Activated naive CD8-positive, alpha-beta T cell (primary cell): ENCODE measurements around the gene XDH.

ENCODE experiments used
- H3K27ac Mint-ChIP-seq: one replicate; pipeline ENCODE4 v1.8.0; 2021; ENCODE audit warnings: mixed read lengths
- H3K27me3 Mint-ChIP-seq: one replicate; pipeline ENCODE4 v1.8.0; 2021; ENCODE audit warnings: mixed read lengths
- H3K36me3 Mint-ChIP-seq: one replicate; pipeline ENCODE4 v1.8.0; 2021; ENCODE audit warnings: mixed read lengths
- H3K4me1 Mint-ChIP-seq: one replicate; pipeline ENCODE4 v1.8.0; 2021; ENCODE audit warnings: low read depth, mixed read lengths
- H3K4me3 Mint-ChIP-seq: one replicate; pipeline ENCODE4 v1.8.0; 2021; ENCODE audit warnings: mild to moderate bottlenecking, mixed read lengths
- H3K9me3 Mint-ChIP-seq: one replicate; pipeline ENCODE4 v1.8.0; 2021; ENCODE audit warnings: low read depth, mixed read lengths

XDH gene

GRCh38 chr2:31414601-31415241, at the start of gene XDH:
TSS of gene XDH (minus strand) at chr2:31414742. CDS start at chr2:31414666, 76 bp downstream.
- peaks cover 2% of the 10 kb centered on the region for H3K27me3 Mint-ChIP-seq
- no peak within 1 kb of the TSS for H3K4me3 Mint-ChIP-seq
- H3K27ac Mint-ChIP-seq, result no peak within 1 kb of the TSS
- no peaks in the 10 kb centered on the region for H3K36me3 Mint-ChIP-seq
- H3K9me3 Mint-ChIP-seq, result peaks cover 11% of the 10 kb centered on the region
- H3K4me1 Mint-ChIP-seq, result peaks cover 2% of the 10 kb centered on the region

GRCh38 chr2:31457651-31458050, 43.1 kb upstream of the XDH start:
- peaks cover 13% of the 10 kb centered on the region for H3K27me3 Mint-ChIP-seq
- H3K4me1 Mint-ChIP-seq, result no peaks in the 10 kb centered on the region
- no peak overlapping the region for H3K27ac Mint-ChIP-seq
- H3K9me3 Mint-ChIP-seq, result peaks cover 12% of the 10 kb centered on the region
- no peak overlapping the region for H3K4me3 Mint-ChIP-seq
- H3K36me3 Mint-ChIP-seq, result no peaks in the 10 kb centered on the region

GRCh38 chr2:31446848-31447247, 32.3 kb upstream of the XDH start:
- Mint-ChIP-seq H3K4me3 (no peak overlapping the region), H3K27me3 (peaks cover 18% of the 10 kb centered on the region), H3K27ac (no peak overlapping the region), H3K9me3 (peaks cover 9% of the 10 kb centered on the region), H3K4me1 (no peaks in the 10 kb centered on the region), H3K36me3 (no peaks in the 10 kb centered on the region)

- Mint-ChIP-seq H3K36me3 (no peaks in the 10 kb centered on the region), H3K27me3 (peaks cover 9% of the 10 kb centered on the region), H3K4me1 (no peaks in the 10 kb centered on the region), H3K27ac (no peak overlapping the region), H3K9me3 (peaks cover 9% of the 10 kb centered on the region), H3K4me3 (no peak overlapping the region)
These were observed 27.8 kb upstream of the XDH start for GRCh38 chr2:31442376-31442775.

GRCh38 chr2:31440764-31441163, 26.2 kb upstream of the XDH start:
- no peaks in the 10 kb centered on the region for H3K4me1 Mint-ChIP-seq
- H3K9me3 Mint-ChIP-seq, result peaks cover 9% of the 10 kb centered on the region
- H3K27me3 Mint-ChIP-seq, result peaks cover 9% of the 10 kb centered on the region
- H3K36me3 Mint-ChIP-seq, result no peaks in the 10 kb centered on the region
- H3K27ac Mint-ChIP-seq, result no peak overlapping the region
- no peak overlapping the region for H3K4me3 Mint-ChIP-seq

GRCh38 chr2:31434911-31435310, 20.4 kb upstream of the XDH start:
- no peaks in the 10 kb centered on the region for H3K36me3 Mint-ChIP-seq
- H3K27ac Mint-ChIP-seq, result no peak overlapping the region
- H3K27me3 Mint-ChIP-seq, result peaks cover 10% of the 10 kb centered on the region
- H3K9me3 Mint-ChIP-seq, result no peaks in the 10 kb centered on the region
- H3K4me1 Mint-ChIP-seq, result peaks cover 8% of the 10 kb centered on the region
- no peak overlapping the region for H3K4me3 Mint-ChIP-seq

- Mint-ChIP-seq H3K36me3 (no peaks in the 10 kb centered on the region), H3K27me3 (peaks cover 18% of the 10 kb centered on the region)
These were observed 19.0 kb upstream of the XDH start for GRCh38 chr2:31433541-31433940.

GRCh38 chr2:31430439-31431165, 16.1 kb upstream of the XDH start:
- H3K4me3 Mint-ChIP-seq, result no peak overlapping the region

More at GRCh38 chr2:31433541-31433940, 19.0 kb upstream of the XDH start:
- Mint-ChIP-seq H3K4me1 (peaks cover 17% of the 10 kb centered on the region), H3K4me3 (no peak overlapping the region), H3K27ac (no peak overlapping the region), H3K9me3 (no peaks in the 10 kb centered on the region)

GRCh38 chr2:31429759-31430438, 15.4 kb upstream of the XDH start:
- no peak overlapping the region for H3K27ac Mint-ChIP-seq

More at GRCh38 chr2:31430439-31431165, 16.1 kb upstream of the XDH start:
- H3K9me3 Mint-ChIP-seq, result no peaks in the 10 kb centered on the region
- peaks cover 31% of the 10 kb centered on the region for H3K27me3 Mint-ChIP-seq
- no peak overlapping the region for H3K27ac Mint-ChIP-seq
- no peaks in the 10 kb centered on the region for H3K36me3 Mint-ChIP-seq
- H3K4me1 Mint-ChIP-seq, result peaks cover 17% of the 10 kb centered on the region

GRCh38 chr2:31429040-31429439, 14.5 kb upstream of the XDH start:
- no peak overlapping the region for H3K27ac Mint-ChIP-seq
- H3K4me3 Mint-ChIP-seq, result no peak overlapping the region
- H3K4me1 Mint-ChIP-seq, result peaks cover 17% of the 10 kb centered on the region
- H3K9me3 Mint-ChIP-seq, result no peaks in the 10 kb centered on the region
- no peaks in the 10 kb centered on the region for H3K36me3 Mint-ChIP-seq
- peaks cover 36% of the 10 kb centered on the region for H3K27me3 Mint-ChIP-seq

More at GRCh38 chr2:31429759-31430438, 15.4 kb upstream of the XDH start:
- Mint-ChIP-seq H3K4me3 (no peak overlapping the region), H3K27me3 (peaks cover 36% of the 10 kb centered on the region), H3K9me3 (no peaks in the 10 kb centered on the region), H3K36me3 (no peaks in the 10 kb centered on the region), H3K4me1 (peaks cover 17% of the 10 kb centered on the region)

- no peak overlapping the region for H3K27ac Mint-ChIP-seq
- H3K4me1 Mint-ChIP-seq, result peaks cover 17% of the 10 kb centered on the region
- H3K4me3 Mint-ChIP-seq, result no peak overlapping the region
- no peaks in the 10 kb centered on the region for H3K9me3 Mint-ChIP-seq
- no peaks in the 10 kb centered on the region for H3K36me3 Mint-ChIP-seq
- peaks cover 39% of the 10 kb centered on the region for H3K27me3 Mint-ChIP-seq
These were observed 13.5 kb upstream of the XDH start for GRCh38 chr2:31428001-31428418.

GRCh38 chr2:31426096-31426495, 11.6 kb upstream of the XDH start:
- H3K27ac Mint-ChIP-seq, result no peak overlapping the region
- no peaks in the 10 kb centered on the region for H3K36me3 Mint-ChIP-seq
- H3K4me3 Mint-ChIP-seq, result no peak overlapping the region
- H3K27me3 Mint-ChIP-seq, result peaks cover 33% of the 10 kb centered on the region
- H3K9me3 Mint-ChIP-seq, result no peaks in the 10 kb centered on the region
- H3K4me1 Mint-ChIP-seq, result peaks cover 17% of the 10 kb centered on the region

GRCh38 chr2:31421634-31422033, 7.1 kb upstream of the XDH start:
- no peak overlapping the region for H3K27ac Mint-ChIP-seq
- H3K36me3 Mint-ChIP-seq, result no peaks in the 10 kb centered on the region
- no peaks in the 10 kb centered on the region for H3K4me1 Mint-ChIP-seq
- no peak overlapping the region for H3K4me3 Mint-ChIP-seq
- H3K27me3 Mint-ChIP-seq, result peaks cover 16% of the 10 kb centered on the region
- peaks cover 11% of the 10 kb centered on the region for H3K9me3 Mint-ChIP-seq

- Mint-ChIP-seq H3K4me3 (no peak overlapping the region), H3K4me1 (no peaks in the 10 kb centered on the region), H3K9me3 (peaks cover 11% of the 10 kb centered on the region), H3K36me3 (no peaks in the 10 kb centered on the region), H3K27me3 (peaks cover 11% of the 10 kb centered on the region), H3K27ac (no peak overlapping the region)
These were observed 6.4 kb upstream of the XDH start for GRCh38 chr2:31420936-31421335.

GRCh38 chr2:31419386-31419785, 4.8 kb upstream of the XDH start:
- H3K9me3 Mint-ChIP-seq, result peaks cover 11% of the 10 kb centered on the region
- peaks cover 5% of the 10 kb centered on the region for H3K27me3 Mint-ChIP-seq
- H3K27ac Mint-ChIP-seq, result no peak overlapping the region
- no peaks in the 10 kb centered on the region for H3K36me3 Mint-ChIP-seq
- H3K4me3 Mint-ChIP-seq, result no peak overlapping the region
- H3K4me1 Mint-ChIP-seq, result peaks cover 2% of the 10 kb centered on the region
